Measurements from ENCODE around the gene RAB3C.

The RAB3C gene

DNA sequence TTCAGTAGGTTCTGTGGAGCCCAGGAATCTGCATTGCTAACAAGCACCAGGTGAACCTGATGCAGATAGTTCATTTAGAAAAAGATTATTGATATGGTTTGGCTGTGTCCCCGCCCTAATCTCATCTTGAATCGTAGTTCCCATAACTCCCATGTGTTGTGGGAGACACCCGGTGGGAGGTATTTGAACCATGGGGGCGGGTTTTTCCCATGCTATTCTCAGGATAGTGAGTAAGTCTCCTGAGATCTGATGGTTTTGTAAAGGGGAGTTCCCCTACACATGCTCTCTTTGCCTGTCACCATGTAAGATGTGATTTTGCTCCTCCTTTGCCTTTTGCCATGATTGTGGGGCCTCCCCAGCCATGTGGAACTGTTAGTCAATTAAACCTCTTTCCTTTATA lies 212.0 kb downstream of the RAB3C start:
- TF ChIP-seq, protein P1, sequence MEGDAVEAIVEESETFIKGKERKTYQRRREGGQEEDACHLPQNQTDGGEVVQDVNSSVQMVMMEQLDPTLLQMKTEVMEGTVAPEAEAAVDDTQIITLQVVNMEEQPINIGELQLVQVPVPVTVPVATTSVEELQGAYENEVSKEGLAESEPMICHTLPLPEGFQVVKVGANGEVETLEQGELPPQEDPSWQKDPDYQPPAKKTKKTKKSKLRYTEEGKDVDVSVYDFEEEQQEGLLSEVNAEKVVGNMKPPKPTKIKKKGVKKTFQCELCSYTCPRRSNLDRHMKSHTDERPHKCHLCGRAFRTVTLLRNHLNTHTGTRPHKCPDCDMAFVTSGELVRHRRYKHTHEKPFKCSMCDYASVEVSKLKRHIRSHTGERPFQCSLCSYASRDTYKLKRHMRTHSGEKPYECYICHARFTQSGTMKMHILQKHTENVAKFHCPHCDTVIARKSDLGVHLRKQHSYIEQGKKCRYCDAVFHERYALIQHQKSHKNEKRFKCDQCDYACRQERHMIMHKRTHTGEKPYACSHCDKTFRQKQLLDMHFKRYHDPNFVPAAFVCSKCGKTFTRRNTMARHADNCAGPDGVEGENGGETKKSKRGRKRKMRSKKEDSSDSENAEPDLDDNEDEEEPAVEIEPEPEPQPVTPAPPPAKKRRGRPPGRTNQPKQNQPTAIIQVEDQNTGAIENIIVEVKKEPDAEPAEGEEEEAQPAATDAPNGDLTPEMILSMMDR (IDR thresholded peaks at IDR 0.05; ENCODE audit: low read depth, low read length): no peak
- DNase-seq (ENCODE audit: extremely low read depth, low read depth): no peak

DNA sequence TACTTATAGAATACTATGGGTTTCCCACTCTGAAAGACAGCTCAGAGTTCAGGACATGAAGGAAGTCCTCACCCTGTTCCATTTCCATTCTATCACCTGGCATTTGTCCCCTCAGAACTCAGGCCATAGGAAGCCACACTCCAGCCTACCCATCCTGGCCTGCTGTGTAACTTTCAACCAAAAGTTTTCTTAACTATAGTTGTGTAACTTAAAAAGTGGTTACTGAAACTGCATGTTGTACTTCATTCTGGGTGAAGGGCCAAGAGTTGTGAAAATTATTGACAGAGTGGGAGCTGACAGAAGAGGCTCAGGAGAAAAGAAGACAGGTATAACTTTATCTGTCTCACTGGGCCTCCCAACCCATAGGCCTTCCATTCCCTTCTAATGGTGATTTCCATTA lies 212.5 kb downstream of the RAB3C start:
- TF ChIP-seq, protein P1 (IDR thresholded peaks at IDR 0.05; ENCODE audit: low read depth, low read length): no peak
- DNase-seq (ENCODE audit: extremely low read depth, low read depth): no peak

DNA sequence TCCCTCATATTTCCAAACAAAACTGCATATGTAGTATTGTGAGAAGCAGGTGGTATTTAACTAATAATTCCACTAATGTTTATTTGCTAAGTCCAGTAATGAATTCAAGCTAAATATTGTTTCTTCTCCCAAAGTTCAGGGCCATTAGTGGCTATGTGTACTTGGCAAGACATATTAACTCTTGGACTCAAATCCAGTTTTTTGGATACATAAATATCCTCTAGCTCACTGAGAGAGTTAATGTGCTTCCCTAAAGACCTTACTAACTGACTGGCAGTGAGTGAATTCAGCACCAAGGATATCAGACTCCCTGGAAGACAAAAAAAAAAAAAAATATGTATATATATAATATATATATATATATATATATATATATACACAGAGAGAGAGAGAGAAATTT lies 214.1 kb downstream of the RAB3C start:
- TF ChIP-seq, protein P1 (IDR thresholded peaks at IDR 0.05; ENCODE audit: low read depth, low read length): no peak
- DNase-seq (ENCODE audit: extremely low read depth, low read depth): no peak

DNA sequence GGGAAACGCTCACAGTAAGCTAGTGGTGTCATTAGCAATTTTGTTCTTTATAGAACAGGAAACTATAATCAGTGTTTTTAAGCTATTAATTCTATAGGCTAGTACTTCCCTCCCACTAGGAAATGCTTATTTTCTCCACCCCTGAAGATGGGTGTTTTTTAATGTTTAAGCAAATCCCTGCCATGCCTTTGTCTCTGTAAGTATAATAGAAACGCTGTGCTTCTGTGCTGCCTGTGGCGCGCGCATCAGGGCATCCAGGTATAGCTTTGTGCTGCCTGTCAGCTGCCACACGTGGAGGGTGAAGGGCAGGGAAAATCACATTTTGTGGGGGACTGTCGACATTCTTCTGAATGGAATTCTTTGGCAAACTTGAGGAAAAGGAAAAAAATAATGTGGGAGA lies 217.5 kb downstream of the RAB3C start:
- no peak for DNase-seq (ENCODE audit: extremely low read depth, low read depth)
- TF ChIP-seq, protein P1 (IDR thresholded peaks at IDR 0.05; ENCODE audit: low read depth, low read length): no peak

DNA sequence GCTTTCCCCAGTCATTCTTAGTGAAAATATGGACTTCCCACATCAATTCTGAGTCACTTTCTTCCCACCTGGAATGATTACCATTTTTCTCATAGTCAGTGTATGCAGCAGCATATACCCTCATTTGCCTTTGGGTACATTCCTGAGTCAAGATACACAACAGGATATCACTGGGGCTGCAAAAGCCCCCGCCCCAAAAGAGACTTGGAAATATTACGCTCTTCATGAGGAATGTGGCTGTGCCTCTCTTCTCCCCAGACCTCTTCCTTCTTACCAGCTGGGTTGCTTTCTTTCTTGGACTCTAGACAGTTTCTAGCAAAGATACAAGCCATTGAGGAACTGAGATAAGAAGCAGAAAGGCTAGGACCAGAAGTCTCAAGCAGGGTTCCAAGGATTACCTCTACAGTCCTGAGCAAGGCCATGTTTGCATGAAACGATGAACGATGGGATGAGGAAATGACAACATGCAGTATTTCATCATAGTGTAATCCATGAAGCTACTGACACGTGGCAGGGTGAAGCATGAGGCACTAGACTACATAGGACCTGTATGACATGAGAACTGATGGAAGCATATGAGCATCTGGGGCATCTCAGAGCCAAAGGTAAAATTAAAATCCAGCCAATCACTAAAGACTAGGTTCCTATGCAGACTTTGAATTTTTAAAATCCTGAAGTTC lies 218.1 kb downstream of the RAB3C start:
- no peak for DNase-seq (ENCODE audit: extremely low read depth, low read depth)

DNA sequence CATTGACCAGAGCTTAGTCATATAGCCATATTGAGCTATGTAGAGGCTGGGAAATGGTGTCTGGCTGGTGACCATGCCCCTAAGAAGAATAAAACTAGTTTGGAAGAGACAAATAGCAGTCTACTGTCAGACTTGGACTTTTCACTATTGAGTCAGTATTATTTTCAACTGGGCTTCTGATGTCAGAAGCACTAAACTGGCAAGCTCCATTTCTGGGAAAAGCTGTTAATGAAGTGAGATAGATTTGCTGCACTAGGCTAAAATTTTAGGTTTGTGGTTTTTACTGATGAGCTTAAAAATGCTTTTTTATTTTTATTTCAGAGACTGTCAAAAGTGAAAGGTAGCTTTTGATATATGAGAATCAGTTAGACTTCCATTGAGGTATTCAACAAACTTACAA lies 220.2 kb downstream of the RAB3C start:
- no peak for DNase-seq (ENCODE audit: extremely low read depth, low read depth)
- TF ChIP-seq, protein P1 (IDR thresholded peaks at IDR 0.05; ENCODE audit: low read depth, low read length): no peak

More for the DNA sequence above, 218.1 kb downstream of the RAB3C start:
- TF ChIP-seq, protein P1 (IDR thresholded peaks at IDR 0.05; ENCODE audit: low read depth, low read length): no peak

DNA sequence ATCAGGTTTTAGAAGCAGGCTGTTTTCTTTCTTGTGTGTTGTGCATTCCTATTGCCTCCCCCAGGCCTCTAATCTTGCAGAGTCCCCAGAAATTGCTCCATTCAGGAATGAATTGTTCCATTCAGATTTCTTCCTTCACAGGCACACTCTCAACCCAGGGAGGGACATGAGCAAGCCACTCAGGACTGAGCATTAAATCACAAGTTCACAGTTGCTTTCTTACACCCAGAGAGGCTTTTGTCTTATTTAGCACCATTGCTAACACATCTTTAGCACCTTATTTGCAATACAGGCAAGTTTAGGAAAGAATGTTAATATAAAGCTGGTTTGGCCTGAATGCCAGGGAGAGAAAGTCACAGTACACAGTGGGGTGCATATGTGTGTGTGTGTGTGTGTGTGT lies 221.4 kb downstream of the RAB3C start:
- TF ChIP-seq, protein P1 (IDR thresholded peaks at IDR 0.05; ENCODE audit: low read depth, low read length): no peak
- no peak for DNase-seq (ENCODE audit: extremely low read depth, low read depth)

Measured in AG09319 (cell line).